MCF 10A (cell line): ENCODE results near the gene XXYLT1. TPM values are rescaled to one million over a fixed set of nuclear protein-coding genes. Genes with fewer than 3 reads are reported as not detected.
"Not testable (repeated sequence)": the region's sequence is repeated elsewhere in the genome, so short reads cannot be mapped to it uniquely, and the experiment has no call there.

Source experiments
- BruUV-seq: library from RNA; stranded (reverse); fragments of 400-500 nt; replicated peaks from 2 replicates; lab custom pipeline; 2021; lab: Mats Ljungman, UMichigan
- CTCF ChIA-PET: fragments of 300-600 bp; sonication (Branson Sonifier 250); formaldehyde crosslinking; extraction: SDS; loops from one replicate; lab custom pipeline; 2021; ENCODE audit warnings: antibody characterized with exemption, inconsistent platforms; lab: Yijun Ruan, JAX
- POLR2A ChIA-PET: fragments of 300-600, 350-650 bp; sonication (Branson Sonifier 250); formaldehyde crosslinking; extraction: SDS; loops from one replicate; lab custom pipeline; 2020; ENCODE audit warnings: antibody characterized with exemption, inconsistent platforms; lab: Yijun Ruan, JAX
- DNase-seq: peaks from one replicate; pipeline ENCODE4 v3.0.0-alpha.2; 2018; ENCODE audit not compliant: unreplicated experiment
- H3K27ac Mint-ChIP-seq: one replicate; pipeline ENCODE4 v1.8.0; 2022; ENCODE audit warnings: mild to moderate bottlenecking, low read depth, mixed read lengths; ENCODE audit not compliant: unreplicated experiment
- H3K27me3 Mint-ChIP-seq: one replicate; pipeline ENCODE4 v1.8.0; 2022; ENCODE audit warnings: mixed read lengths; ENCODE audit not compliant: insufficient read depth, unreplicated experiment
- H3K36me3 Mint-ChIP-seq: one replicate; pipeline ENCODE4 v1.8.0; 2022; ENCODE audit warnings: mild to moderate bottlenecking, moderate library complexity, mixed read lengths; ENCODE audit not compliant: insufficient read depth, unreplicated experiment
- H3K4me1 Mint-ChIP-seq: one replicate; pipeline ENCODE4 v1.8.0; 2022; ENCODE audit warnings: mixed read lengths; ENCODE audit not compliant: insufficient read depth, unreplicated experiment
- H3K4me3 Mint-ChIP-seq: one replicate; pipeline ENCODE4 v1.8.0; 2022; ENCODE audit warnings: mild to moderate bottlenecking, moderate library complexity, mixed read lengths; ENCODE audit not compliant: unreplicated experiment
- H3K9me3 Mint-ChIP-seq: one replicate; pipeline ENCODE4 v1.8.0; 2022; ENCODE audit warnings: mixed read lengths; ENCODE audit not compliant: unreplicated experiment
- intact Hi-C: fragments of 100-400 bp; cut with micrococcal nuclease; formaldehyde crosslinking; loops from 2 replicates; pipeline ENCODE4 v1.14.1; 2022
- total RNA-seq: library from RNA; stranded (reverse); gene quantifications from 2 replicates; pipeline ENCODE4 v1.2.3, GENCODE V29; 2022
- TF ChIP-seq, protein P1 (sequence below): fragments of 200-600 bp; IDR thresholded peaks from one replicate; pipeline ENCODE4 v1.8.0; 2022; ENCODE audit warnings: antibody characterized with exemption, mild to moderate bottlenecking; ENCODE audit not compliant: unreplicated experiment

The XXYLT1 gene
- total RNA-seq, 1 experiment from 2014 or later, result 10.0 TPM

DNA sequence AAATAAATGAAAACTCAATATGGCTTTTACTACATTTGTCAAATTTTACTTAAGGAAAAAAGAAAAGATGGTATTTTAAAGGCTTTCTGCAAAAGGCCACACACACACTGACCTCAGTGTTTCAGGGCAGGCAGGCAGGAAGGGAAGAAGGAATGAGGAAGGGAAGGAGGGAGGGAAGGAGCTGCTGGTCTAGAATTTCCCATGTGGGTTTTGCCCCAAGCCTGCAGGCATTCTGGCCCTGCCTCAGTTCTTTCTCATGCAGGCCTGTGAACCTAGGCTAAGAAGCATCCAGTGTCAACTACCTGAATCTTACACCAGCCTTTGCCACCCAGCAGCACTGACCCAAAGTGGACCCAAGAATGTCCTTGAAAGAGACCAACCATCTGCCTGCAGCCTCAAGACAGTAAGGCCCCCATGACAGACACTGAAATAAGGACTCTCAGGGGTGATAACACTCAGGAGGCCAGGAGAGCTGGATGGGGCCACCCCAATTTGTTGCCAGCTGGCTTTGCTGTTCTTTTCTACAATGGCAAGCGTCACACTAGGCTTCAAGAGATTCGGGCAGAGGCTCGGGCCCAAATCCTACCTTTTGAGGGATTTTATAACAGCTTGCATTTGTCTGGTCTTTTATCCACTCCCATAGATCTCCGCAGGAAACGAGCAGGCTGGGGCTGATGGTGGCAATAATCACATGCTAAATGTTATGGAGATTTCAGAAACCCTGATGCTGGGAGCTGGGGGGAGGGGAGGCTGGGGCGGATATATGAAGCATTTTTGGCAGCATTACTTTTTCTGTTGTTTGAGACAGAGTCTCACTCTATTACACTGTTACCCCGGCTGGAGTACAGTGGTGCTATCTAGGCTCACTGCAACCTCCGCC lies 51.4 kb downstream of the XXYLT1 start:
- DNase-seq, result no peak
- BruUV-seq, result no TSS peak
- Mint-ChIP-seq H3K27ac (no peak overlapping the region), H3K27me3 (no peaks in the 10 kb centered on the region), H3K36me3 (no peaks in the 10 kb centered on the region), H3K4me3 (no peak overlapping the region), H3K9me3 (no peaks in the 10 kb centered on the region), H3K4me1 (peaks cover 9% of the 10 kb centered on the region)
- ChIA-PET CTCF (no interaction called here), POLR2A (interaction anchor here (0.7 kb wide), 1 partner anchor 100 kb away, joined by 3 read pairs; no protein-coding TSS in a partner anchor)
- intact Hi-C loops, result no loop called here
- TF ChIP-seq, protein P1, sequence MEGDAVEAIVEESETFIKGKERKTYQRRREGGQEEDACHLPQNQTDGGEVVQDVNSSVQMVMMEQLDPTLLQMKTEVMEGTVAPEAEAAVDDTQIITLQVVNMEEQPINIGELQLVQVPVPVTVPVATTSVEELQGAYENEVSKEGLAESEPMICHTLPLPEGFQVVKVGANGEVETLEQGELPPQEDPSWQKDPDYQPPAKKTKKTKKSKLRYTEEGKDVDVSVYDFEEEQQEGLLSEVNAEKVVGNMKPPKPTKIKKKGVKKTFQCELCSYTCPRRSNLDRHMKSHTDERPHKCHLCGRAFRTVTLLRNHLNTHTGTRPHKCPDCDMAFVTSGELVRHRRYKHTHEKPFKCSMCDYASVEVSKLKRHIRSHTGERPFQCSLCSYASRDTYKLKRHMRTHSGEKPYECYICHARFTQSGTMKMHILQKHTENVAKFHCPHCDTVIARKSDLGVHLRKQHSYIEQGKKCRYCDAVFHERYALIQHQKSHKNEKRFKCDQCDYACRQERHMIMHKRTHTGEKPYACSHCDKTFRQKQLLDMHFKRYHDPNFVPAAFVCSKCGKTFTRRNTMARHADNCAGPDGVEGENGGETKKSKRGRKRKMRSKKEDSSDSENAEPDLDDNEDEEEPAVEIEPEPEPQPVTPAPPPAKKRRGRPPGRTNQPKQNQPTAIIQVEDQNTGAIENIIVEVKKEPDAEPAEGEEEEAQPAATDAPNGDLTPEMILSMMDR, result no peak

DNA sequence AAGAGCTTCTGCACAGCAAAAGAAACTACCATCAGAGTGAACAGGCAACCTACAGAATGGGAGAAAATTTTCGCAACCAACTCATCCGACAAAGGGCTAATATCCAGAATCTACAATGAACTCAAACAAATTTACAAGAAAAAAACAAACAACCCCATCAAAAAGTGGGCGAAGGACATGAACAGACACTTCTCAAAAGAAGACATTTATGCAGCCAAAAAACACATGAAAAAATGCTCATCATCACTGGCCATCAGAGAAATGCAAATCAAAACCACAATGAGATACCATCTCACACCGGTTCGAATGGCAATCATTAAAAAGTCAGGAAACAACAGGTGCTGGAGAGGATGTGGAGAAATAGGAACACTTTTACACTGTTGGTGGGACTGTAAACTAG lies 52.6 kb downstream of the XXYLT1 start:
- H3K4me3 Mint-ChIP-seq, CTCF ChIA-PET, intact Hi-C loops, H3K27ac Mint-ChIP-seq, H3K36me3 Mint-ChIP-seq, H3K27me3 Mint-ChIP-seq, H3K9me3 Mint-ChIP-seq, POLR2A ChIA-PET, DNase-seq, BruUV-seq, H3K4me1 Mint-ChIP-seq: not testable (repeated sequence)

DNA sequence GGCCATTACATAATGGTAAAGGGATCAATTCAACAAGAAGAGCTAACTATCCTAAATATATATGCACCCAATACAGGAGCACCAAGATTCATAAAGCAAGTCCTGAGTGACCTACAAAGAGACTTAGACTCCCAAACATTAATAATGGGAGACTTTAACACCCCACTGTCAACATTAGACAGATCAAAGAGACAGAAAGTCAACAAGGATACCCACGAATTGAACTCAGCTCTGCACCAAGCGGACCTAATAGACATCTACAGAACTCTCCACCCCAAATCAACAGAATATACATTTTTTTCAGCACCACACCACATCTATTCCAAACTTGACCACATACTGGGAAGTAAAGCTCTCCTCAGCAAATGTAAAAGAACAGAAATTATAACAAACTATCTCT lies 55.4 kb downstream of the XXYLT1 start:
- BruUV-seq, H3K27me3 Mint-ChIP-seq, H3K9me3 Mint-ChIP-seq, H3K27ac Mint-ChIP-seq, CTCF ChIA-PET, H3K4me3 Mint-ChIP-seq, DNase-seq, H3K36me3 Mint-ChIP-seq, intact Hi-C loops, POLR2A ChIA-PET, H3K4me1 Mint-ChIP-seq: not testable (repeated sequence)

DNA sequence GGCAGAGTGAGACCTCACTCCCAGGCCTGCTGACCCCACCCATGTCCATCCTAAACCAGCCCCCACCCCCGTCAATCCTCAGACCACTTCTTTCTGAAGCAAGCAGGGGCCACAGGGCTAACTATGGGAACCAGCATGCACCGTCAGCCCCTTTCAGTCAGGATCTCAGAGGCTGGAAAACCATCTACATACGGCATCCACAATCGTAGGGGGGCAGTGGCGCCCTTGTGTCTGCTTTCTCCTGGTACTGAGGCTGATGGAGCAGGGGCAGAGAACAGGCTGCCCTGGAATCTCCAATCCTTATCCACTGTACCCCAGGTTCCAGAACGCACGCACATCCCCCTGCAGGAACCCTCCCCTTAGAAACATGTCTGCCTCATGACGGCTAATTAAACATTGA lies 56.6 kb downstream of the XXYLT1 start:
- no peaks in the 10 kb centered on the region for H3K36me3 Mint-ChIP-seq
- POLR2A ChIA-PET, result no interaction called here
- no peak overlapping the region for H3K27ac Mint-ChIP-seq
- TF ChIP-seq, protein P1, result no peak
- H3K27me3 Mint-ChIP-seq, result no peaks in the 10 kb centered on the region
- CTCF ChIA-PET, result no interaction called here
- no peak for DNase-seq
- no peak overlapping the region for H3K4me3 Mint-ChIP-seq
- BruUV-seq, result no TSS peak
- intact Hi-C loops, result no loop called here
- no peaks in the 10 kb centered on the region for H3K9me3 Mint-ChIP-seq
- H3K4me1 Mint-ChIP-seq, result peaks cover 10% of the 10 kb centered on the region

DNA sequence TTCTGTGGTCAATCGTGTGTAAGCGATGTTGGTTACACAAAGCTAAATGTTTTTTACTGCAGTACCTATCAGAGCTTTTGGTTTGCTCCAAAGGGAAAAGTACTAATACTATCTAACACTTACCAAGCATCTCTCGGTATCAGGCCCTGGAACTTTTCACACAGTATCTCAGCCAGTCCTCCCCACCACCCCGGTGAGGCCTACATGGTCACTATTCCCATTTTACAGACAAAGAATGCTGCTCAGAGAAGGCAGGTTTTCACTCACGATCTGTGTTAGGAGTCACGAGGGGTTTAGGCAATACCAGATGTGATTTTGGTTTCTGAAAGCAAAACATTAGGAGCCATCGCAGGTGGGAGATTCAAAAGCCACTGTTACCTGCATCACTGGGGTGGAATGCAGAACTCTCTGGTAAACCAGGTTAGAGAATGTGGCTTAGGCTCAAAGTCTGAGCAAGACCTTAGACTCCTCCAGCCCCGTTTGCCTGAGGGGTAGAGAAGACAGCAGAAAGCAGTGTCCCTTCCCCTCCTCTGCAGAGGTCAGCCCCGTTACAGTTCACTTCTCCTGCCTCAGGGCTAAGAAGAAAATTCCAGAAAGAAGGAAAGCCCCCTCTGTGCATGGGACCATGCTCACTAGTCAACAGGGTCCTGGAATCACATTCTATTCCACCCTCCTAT lies 57.2 kb downstream of the XXYLT1 start:
- no peak overlapping the region for H3K27ac Mint-ChIP-seq
- BruUV-seq, result no TSS peak
- no peak for DNase-seq
- intact Hi-C loops, result no loop called here
- no peaks in the 10 kb centered on the region for H3K27me3 Mint-ChIP-seq
- ChIA-PET CTCF (no interaction called here), POLR2A (no interaction called here)
- H3K4me3 Mint-ChIP-seq, result no peak overlapping the region
- TF ChIP-seq, protein P1, result no peak
- no peaks in the 10 kb centered on the region for H3K36me3 Mint-ChIP-seq
- peaks cover 10% of the 10 kb centered on the region for H3K4me1 Mint-ChIP-seq
- H3K9me3 Mint-ChIP-seq, result no peaks in the 10 kb centered on the region
